ENCODE data around the gene TRIM6. TPM values are rescaled to one million over a fixed set of nuclear protein-coding genes. Genes with fewer than 3 reads are reported as not detected.

TRIM6 gene
- total and polyA plus RNA-seq, 2 experiments from 2014 or later: 26.4 to 49.0 TPM

DNA sequence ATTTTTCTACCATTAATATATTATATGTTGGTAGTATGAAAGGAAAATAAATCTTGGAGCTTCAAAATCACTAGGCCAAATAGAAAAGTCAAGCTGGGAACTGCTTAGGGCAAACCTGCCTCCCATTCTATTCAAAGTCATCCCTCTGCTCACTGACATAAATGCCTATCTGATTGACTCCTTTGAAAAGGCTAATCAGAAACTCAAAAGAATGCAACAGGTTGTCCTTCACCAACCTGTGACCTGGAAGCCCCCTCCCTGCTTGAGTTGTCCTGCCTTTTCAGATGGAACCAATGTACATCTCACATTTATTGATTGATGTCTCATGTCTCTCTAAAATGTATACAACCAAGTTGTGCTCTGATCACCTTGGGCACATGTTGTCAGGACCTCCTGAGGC, 25.1 kb downstream of the TRIM6 start:
- Histone ChIP-seq H3K4me1 (ENCODE audit: insufficient read depth) (peaks cover 19% of the 10 kb centered on the region), H3K27ac (ENCODE audit: low read depth) (no peak overlapping the region), H3K27me3 (ENCODE audit: insufficient read depth) (no peaks in the 10 kb centered on the region), H3K9me2 (ENCODE audit: insufficient read depth) (no peaks in the 10 kb centered on the region; the same call in 1 of the 2 replicates), H3F3A (replicated peaks; ENCODE audit: low read depth) (no peaks in the 10 kb centered on the region), H3K4me2 (peak overlapping the region; percentile 24; the same call in 1 of the 2 replicates), H3K36me3 (ENCODE audit: insufficient read depth) (no peaks in the 10 kb centered on the region), H2AFZ (no peak overlapping the region), H3K79me2 (replicated peaks; ENCODE audit: insufficient read depth) (no peaks in the 10 kb centered on the region), H4K20me1 (replicated peaks; ENCODE audit: insufficient read depth) (no peaks in the 10 kb centered on the region), H3K4me3 (no peak overlapping the region)
- H3K4me3 Mint-ChIP-seq: no peak overlapping the region
- no peak overlapping the region for H3K27ac Mint-ChIP-seq
- no peaks in the 10 kb centered on the region for H3K9me3 Mint-ChIP-seq
- H3K4me1 Mint-ChIP-seq: peaks cover 35% of the 10 kb centered on the region
- DNase-seq (ENCODE audit: low spot score): no peak
- TF ChIP-seq CREB1 (CRISPR knock-in tag; IDR thresholded peaks at IDR 0.05; ENCODE audit: low read depth): no peak
- no peak for TF ChIP-seq ZNF114 (CRISPR knock-in tag; IDR thresholded peaks at IDR 0.05)
- TF ChIP-seq, protein P1, sequence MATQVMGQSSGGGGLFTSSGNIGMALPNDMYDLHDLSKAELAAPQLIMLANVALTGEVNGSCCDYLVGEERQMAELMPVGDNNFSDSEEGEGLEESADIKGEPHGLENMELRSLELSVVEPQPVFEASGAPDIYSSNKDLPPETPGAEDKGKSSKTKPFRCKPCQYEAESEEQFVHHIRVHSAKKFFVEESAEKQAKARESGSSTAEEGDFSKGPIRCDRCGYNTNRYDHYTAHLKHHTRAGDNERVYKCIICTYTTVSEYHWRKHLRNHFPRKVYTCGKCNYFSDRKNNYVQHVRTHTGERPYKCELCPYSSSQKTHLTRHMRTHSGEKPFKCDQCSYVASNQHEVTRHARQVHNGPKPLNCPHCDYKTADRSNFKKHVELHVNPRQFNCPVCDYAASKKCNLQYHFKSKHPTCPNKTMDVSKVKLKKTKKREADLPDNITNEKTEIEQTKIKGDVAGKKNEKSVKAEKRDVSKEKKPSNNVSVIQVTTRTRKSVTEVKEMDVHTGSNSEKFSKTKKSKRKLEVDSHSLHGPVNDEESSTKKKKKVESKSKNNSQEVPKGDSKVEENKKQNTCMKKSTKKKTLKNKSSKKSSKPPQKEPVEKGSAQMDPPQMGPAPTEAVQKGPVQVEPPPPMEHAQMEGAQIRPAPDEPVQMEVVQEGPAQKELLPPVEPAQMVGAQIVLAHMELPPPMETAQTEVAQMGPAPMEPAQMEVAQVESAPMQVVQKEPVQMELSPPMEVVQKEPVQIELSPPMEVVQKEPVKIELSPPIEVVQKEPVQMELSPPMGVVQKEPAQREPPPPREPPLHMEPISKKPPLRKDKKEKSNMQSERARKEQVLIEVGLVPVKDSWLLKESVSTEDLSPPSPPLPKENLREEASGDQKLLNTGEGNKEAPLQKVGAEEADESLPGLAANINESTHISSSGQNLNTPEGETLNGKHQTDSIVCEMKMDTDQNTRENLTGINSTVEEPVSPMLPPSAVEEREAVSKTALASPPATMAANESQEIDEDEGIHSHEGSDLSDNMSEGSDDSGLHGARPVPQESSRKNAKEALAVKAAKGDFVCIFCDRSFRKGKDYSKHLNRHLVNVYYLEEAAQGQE (IDR thresholded peaks at IDR 0.05; ENCODE audit: unreplicated experiment): no peak
- no peak for TF ChIP-seq NANOG (IDR thresholded peaks at IDR 0.05; ENCODE audit: borderline replicate concordance)
- TF ChIP-seq, protein P2, sequence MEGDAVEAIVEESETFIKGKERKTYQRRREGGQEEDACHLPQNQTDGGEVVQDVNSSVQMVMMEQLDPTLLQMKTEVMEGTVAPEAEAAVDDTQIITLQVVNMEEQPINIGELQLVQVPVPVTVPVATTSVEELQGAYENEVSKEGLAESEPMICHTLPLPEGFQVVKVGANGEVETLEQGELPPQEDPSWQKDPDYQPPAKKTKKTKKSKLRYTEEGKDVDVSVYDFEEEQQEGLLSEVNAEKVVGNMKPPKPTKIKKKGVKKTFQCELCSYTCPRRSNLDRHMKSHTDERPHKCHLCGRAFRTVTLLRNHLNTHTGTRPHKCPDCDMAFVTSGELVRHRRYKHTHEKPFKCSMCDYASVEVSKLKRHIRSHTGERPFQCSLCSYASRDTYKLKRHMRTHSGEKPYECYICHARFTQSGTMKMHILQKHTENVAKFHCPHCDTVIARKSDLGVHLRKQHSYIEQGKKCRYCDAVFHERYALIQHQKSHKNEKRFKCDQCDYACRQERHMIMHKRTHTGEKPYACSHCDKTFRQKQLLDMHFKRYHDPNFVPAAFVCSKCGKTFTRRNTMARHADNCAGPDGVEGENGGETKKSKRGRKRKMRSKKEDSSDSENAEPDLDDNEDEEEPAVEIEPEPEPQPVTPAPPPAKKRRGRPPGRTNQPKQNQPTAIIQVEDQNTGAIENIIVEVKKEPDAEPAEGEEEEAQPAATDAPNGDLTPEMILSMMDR (conservative IDR thresholded peaks at IDR 0.05; ENCODE audit: low read depth in 2 of 2): no peak
- TF ChIP-seq EZH2phosphoT487 (IDR thresholded peaks at IDR 0.05; ENCODE audit: unreplicated experiment): no peak
- TF ChIP-seq, protein P3, sequence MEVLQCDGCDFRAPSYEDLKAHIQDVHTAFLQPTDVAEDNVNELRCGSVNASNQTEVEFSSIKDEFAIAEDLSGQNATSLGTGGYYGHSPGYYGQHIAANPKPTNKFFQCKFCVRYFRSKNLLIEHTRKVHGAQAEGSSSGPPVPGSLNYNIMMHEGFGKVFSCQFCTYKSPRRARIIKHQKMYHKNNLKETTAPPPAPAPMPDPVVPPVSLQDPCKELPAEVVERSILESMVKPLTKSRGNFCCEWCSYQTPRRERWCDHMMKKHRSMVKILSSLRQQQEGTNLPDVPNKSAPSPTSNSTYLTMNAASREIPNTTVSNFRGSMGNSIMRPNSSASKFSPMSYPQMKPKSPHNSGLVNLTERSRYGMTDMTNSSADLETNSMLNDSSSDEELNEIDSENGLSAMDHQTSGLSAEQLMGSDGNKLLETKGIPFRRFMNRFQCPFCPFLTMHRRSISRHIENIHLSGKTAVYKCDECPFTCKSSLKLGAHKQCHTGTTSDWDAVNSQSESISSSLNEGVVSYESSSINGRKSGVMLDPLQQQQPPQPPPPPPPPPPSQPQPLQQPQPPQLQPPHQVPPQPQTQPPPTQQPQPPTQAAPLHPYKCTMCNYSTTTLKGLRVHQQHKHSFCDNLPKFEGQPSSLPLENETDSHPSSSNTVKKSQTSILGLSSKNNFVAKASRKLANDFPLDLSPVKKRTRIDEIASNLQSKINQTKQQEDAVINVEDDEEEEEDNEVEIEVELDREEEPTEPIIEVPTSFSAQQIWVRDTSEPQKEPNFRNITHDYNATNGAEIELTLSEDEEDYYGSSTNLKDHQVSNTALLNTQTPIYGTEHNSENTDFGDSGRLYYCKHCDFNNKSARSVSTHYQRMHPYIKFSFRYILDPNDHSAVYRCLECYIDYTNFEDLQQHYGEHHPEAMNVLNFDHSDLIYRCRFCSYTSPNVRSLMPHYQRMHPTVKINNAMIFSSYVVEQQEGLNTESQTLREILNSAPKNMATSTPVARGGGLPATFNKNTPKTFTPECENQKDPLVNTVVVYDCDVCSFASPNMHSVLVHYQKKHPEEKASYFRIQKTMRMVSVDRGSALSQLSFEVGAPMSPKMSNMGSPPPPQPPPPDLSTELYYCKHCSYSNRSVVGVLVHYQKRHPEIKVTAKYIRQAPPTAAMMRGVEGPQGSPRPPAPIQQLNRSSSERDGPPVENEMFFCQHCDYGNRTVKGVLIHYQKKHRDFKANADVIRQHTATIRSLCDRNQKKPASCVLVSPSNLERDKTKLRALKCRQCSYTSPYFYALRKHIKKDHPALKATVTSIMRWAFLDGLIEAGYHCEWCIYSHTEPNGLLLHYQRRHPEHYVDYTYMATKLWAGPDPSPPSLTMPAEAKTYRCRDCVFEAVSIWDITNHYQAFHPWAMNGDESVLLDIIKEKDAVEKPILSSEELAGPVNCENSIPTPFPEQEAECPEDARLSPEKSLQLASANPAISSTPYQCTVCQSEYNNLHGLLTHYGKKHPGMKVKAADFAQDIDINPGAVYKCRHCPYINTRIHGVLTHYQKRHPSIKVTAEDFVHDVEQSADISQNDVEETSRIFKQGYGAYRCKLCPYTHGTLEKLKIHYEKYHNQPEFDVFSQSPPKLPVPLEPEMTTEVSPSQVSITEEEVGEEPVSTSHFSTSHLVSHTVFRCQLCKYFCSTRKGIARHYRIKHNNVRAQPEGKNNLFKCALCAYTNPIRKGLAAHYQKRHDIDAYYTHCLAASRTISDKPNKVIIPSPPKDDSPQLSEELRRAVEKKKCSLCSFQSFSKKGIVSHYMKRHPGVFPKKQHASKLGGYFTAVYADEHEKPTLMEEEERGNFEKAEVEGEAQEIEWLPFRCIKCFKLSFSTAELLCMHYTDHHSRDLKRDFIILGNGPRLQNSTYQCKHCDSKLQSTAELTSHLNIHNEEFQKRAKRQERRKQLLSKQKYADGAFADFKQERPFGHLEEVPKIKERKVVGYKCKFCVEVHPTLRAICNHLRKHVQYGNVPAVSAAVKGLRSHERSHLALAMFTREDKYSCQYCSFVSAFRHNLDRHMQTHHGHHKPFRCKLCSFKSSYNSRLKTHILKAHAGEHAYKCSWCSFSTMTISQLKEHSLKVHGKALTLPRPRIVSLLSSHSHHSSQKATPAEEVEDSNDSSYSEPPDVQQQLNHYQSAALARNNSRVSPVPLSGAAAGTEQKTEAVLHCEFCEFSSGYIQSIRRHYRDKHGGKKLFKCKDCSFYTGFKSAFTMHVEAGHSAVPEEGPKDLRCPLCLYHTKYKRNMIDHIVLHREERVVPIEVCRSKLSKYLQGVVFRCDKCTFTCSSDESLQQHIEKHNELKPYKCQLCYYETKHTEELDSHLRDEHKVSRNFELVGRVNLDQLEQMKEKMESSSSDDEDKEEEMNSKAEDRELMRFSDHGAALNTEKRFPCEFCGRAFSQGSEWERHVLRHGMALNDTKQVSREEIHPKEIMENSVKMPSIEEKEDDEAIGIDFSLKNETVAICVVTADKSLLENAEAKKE (CRISPR knock-in tag; IDR thresholded peaks at IDR 0.05): no peak
- TF ChIP-seq, protein P4, sequence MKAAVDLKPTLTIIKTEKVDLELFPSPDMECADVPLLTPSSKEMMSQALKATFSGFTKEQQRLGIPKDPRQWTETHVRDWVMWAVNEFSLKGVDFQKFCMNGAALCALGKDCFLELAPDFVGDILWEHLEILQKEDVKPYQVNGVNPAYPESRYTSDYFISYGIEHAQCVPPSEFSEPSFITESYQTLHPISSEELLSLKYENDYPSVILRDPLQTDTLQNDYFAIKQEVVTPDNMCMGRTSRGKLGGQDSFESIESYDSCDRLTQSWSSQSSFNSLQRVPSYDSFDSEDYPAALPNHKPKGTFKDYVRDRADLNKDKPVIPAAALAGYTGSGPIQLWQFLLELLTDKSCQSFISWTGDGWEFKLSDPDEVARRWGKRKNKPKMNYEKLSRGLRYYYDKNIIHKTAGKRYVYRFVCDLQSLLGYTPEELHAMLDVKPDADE (IDR thresholded peaks at IDR 0.05): no peak
- TF ChIP-seq ZNF331 (CRISPR knock-in tag; IDR thresholded peaks at IDR 0.05; ENCODE audit: low read depth): no peak
- no peaks in the 10 kb centered on the region for H3K36me3 Mint-ChIP-seq (ENCODE audit: low read depth)
- no peaks in the 10 kb centered on the region for H3K27me3 Mint-ChIP-seq (ENCODE audit: insufficient read depth, low read depth, poor library complexity)
- no peak for ATAC-seq
